ENCODE results near the gene LRRC15. TPM values are rescaled to one million over a fixed set of nuclear protein-coding genes. Genes with fewer than 3 reads are reported as not detected.

Gene LRRC15
- total RNA-seq, 2 donors from 2014 or later: 1.1 TPM; not detected in 1

DNA sequence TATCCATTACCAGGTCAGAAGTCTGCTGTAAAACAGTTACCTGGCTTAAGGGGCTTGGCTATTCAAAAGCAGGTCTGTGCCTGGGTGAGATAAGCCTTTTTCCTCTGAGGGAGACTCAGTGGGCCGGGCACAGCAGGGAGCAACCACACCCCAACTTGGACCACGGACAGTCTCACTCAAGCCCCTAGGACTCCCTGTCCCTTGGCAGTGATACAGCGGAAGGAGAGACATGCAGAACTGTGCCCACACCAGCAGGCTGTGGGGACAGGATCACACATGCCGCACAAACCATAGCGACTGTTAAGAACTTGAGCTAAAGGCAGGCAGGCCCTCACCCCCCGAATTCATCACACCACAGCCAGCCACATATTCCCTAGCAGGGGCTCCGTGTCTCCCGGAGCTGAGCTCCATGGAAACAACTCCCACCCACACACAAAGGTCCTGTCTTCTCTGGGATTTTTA is 32.4 kb upstream of the LRRC15 start:
- no peak overlapping the region for H3K27ac ChIP-seq
- H3K4me1 ChIP-seq (replicated peaks): no peaks in the 10 kb centered on the region
- intact Hi-C loops (cut with DNase I): no loop called here
- DNase-seq (ENCODE audit: low spot score): no peak
- H3K4me3 ChIP-seq: no peak overlapping the region
- H3K27me3 ChIP-seq (replicated peaks; ENCODE audit: insufficient read depth): peaks cover 6% of the 10 kb centered on the region
- TF ChIP-seq POLR2A (IDR thresholded peaks at IDR 0.05) (no peak), POLR2AphosphoS5 (IDR thresholded peaks at IDR 0.05) (no peak)
- TF ChIP-seq, protein P1, sequence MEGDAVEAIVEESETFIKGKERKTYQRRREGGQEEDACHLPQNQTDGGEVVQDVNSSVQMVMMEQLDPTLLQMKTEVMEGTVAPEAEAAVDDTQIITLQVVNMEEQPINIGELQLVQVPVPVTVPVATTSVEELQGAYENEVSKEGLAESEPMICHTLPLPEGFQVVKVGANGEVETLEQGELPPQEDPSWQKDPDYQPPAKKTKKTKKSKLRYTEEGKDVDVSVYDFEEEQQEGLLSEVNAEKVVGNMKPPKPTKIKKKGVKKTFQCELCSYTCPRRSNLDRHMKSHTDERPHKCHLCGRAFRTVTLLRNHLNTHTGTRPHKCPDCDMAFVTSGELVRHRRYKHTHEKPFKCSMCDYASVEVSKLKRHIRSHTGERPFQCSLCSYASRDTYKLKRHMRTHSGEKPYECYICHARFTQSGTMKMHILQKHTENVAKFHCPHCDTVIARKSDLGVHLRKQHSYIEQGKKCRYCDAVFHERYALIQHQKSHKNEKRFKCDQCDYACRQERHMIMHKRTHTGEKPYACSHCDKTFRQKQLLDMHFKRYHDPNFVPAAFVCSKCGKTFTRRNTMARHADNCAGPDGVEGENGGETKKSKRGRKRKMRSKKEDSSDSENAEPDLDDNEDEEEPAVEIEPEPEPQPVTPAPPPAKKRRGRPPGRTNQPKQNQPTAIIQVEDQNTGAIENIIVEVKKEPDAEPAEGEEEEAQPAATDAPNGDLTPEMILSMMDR (IDR thresholded peaks at IDR 0.05): no peak
- no peaks in the 10 kb centered on the region for H3K36me3 ChIP-seq
- 61% methylated on average over 8 of the region's 8 CpGs for WGBS
- H3K9me3 ChIP-seq: no peaks in the 10 kb centered on the region

DNA sequence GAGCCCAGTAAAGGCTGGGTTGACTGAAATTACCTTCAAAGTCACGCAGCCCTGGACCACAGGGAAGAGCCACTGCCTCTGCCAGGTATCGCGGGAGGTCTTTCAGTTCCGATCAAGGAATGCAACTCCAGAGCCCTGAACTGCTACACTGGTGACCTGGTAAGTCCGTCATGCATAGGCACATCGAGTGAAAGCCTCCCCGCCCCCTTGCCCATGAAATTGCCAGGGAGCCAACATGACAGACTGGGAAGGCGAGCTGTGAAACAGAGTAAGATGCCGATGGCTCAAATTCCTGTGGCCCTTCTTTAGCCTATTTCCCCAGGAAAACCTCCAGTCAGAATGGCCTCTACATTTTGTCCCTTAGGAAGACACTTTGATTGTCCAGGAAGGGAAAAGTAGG is 31.8 kb upstream of the LRRC15 start:
- intact Hi-C loops (cut with DNase I): no loop called here
- H3K4me3 ChIP-seq: no peak overlapping the region
- H3K27ac ChIP-seq: no peak overlapping the region
- H3K36me3 ChIP-seq: no peaks in the 10 kb centered on the region
- no peaks in the 10 kb centered on the region for H3K4me1 ChIP-seq (replicated peaks)
- H3K9me3 ChIP-seq: no peaks in the 10 kb centered on the region
- peaks cover 8% of the 10 kb centered on the region for H3K27me3 ChIP-seq (replicated peaks; ENCODE audit: insufficient read depth)
- WGBS: 88% methylated on average over 9 of the region's 9 CpGs
- DNase-seq (ENCODE audit: low spot score): no peak
- TF ChIP-seq POLR2A (IDR thresholded peaks at IDR 0.05): no peak
- no peak for TF ChIP-seq POLR2AphosphoS5 (IDR thresholded peaks at IDR 0.05)
- TF ChIP-seq, protein P1 (IDR thresholded peaks at IDR 0.05): no peak

DNA sequence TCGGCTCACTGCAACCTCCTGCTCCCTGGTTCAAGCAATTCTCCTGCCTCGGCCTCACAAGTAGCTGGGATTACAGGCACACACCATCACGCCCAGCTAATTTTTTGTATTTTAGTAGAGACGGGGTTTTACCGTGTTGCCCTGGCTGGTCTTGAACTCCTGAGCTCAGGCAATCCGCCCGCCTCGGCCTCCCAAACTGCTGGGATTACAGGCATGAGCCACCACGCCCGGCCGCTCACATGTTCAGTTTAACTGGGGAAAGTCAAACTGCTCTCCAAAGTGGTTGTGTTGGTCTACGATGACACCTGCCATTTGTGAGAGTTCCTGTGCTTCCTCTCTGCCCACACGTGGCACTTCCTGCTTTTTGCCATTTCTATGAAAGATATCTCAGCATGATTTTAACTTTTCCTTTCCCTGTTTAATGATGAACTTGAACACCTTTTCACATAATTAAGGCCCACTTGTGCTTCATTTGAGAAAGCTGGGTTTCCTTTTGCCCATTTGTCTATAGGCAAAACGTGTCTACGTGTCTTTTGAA is 30.4 kb upstream of the LRRC15 start:
- Histone ChIP-seq H3K4me1 (replicated peaks) (no peaks in the 10 kb centered on the region), H3K27me3 (replicated peaks; ENCODE audit: insufficient read depth) (peaks cover 8% of the 10 kb centered on the region), H3K27ac (no peak overlapping the region), H3K9me3 (no peaks in the 10 kb centered on the region), H3K4me3 (no peak overlapping the region), H3K36me3 (no peaks in the 10 kb centered on the region)
- WGBS: 91% methylated on average over 15 of the region's 15 CpGs
- no peak for DNase-seq (ENCODE audit: low spot score)
- no peak for TF ChIP-seq POLR2A (IDR thresholded peaks at IDR 0.05)
- no peak for TF ChIP-seq POLR2AphosphoS5 (IDR thresholded peaks at IDR 0.05)
- TF ChIP-seq, protein P1 (IDR thresholded peaks at IDR 0.05): no peak
- intact Hi-C loops (cut with DNase I): no loop called here

DNA sequence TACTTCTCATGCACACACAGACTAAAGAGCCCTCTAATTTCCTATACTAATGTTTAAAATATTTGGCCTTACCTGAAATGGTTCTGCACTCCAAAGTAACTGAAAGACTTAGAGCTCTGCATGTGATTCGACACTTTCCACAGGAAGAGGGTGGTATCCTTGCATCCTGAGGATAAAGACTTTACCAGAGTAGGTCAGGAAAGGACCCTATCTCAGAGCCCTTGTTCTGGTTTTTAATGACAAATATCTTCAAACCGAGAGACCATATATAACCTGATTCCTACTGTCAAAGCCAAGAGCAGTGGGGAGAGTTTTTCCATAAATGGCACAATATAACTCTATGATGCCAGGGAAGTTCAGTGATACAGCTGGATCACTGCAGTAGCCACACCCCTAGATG is 29.6 kb upstream of the LRRC15 start, which contains the start of gene GP5:
Gene GP5, minus strand, starts transcription at position 101 of the 400 bp plus-strand sequence. CDS start 984 bp downstream, outside the sequence.
- Histone ChIP-seq H3K9me3 (no peaks in the 10 kb centered on the region), H3K27me3 (replicated peaks; ENCODE audit: insufficient read depth) (peaks cover 8% of the 10 kb centered on the region), H3K4me1 (replicated peaks) (no peaks in the 10 kb centered on the region), H3K27ac (no peak within 1 kb of the TSS), H3K36me3 (no peaks in the 10 kb centered on the region), H3K4me3 (no peak within 1 kb of the TSS)
- no peak for DNase-seq (ENCODE audit: low spot score)
- intact Hi-C loops (cut with DNase I): no loop called here
- WGBS: 81% methylated on average over 2 of the region's 2 CpGs
- TF ChIP-seq, protein P1 (IDR thresholded peaks at IDR 0.05): no peak
- no peak for TF ChIP-seq POLR2A (IDR thresholded peaks at IDR 0.05)
- no peak for TF ChIP-seq POLR2AphosphoS5 (IDR thresholded peaks at IDR 0.05)

DNA sequence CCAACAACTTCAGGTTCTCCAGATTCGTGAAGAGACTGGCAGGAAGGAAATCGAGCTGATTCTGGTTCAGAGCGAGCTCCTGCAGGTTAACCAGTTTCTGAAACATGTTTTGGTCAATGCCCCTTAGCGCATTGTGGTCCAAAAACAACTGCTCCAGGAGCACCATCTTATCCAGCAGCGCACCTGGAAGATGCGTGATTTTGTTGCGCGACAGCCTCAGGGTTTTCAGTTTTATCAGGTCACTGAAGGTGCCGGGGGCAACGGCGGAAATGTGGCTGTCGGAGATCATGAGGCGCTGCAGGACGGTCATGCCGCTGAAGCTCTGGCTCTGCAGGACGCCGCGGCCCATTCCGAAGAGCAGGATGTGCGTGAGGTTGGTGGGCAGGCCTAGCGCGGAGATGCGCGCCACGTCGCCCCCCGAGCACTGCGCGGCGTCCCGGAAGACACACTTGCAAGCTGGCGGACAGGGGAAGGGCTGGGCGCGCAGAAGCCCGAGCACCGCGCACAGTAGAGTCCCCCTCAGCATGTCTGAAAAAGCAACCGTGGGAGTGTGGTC is 28.3 kb upstream of the LRRC15 start:
- Histone ChIP-seq H3K27me3 (replicated peaks; ENCODE audit: insufficient read depth) (peaks cover 8% of the 10 kb centered on the region), H3K9me3 (no peaks in the 10 kb centered on the region), H3K27ac (no peak overlapping the region), H3K36me3 (no peaks in the 10 kb centered on the region), H3K4me3 (no peak overlapping the region), H3K4me1 (replicated peaks) (no peaks in the 10 kb centered on the region)
- 20% methylated on average over 34 of the region's 38 CpGs for WGBS
- no peak for DNase-seq (ENCODE audit: low spot score)
- TF ChIP-seq, protein P1 (IDR thresholded peaks at IDR 0.05): no peak
- no peak for TF ChIP-seq POLR2AphosphoS5 (IDR thresholded peaks at IDR 0.05)
- TF ChIP-seq POLR2A (IDR thresholded peaks at IDR 0.05): no peak
- intact Hi-C loops (cut with DNase I): no loop called here
